Non-pigmented ciliary epithelial cell (primary cell): ENCODE results near the gene STAM2.
"Not testable (repeated sequence)": the region's sequence is repeated elsewhere in the genome, so short reads cannot be mapped to it uniquely, and the experiment has no call there.

ENCODE experiments used
- DNase-seq: peaks from one replicate; pipeline ENCODE4 v3.0.0-alpha.2; 2010; ENCODE audit warnings: low read depth

STAM2 gene

GRCh38 chr2:152106464-152106863 lies 69.1 kb downstream of the STAM2 start:
- DNase-seq = no peak

- no peak for DNase-seq
Measured at GRCh38 chr2:152103271-152103670, 72.3 kb downstream of the STAM2 start.

- DNase-seq = no peak
Measured at GRCh38 chr2:152100961-152101360, 74.6 kb downstream of the STAM2 start.

GRCh38 chr2:152099367-152100050 lies 76.1 kb downstream of the STAM2 start:
- DNase-seq = no peak

- DNase-seq = no peak
Measured at GRCh38 chr2:152098496-152099366, 76.8 kb downstream of the STAM2 start, which contains the start of gene CACNB4. TSS of gene CACNB4 (minus strand) at chr2:152099044.

GRCh38 chr2:152097801-152098495 lies 77.6 kb downstream of the STAM2 start:
- DNase-seq = no peak

- no peak for DNase-seq
Measured at GRCh38 chr2:152097290-152097800, 78.2 kb downstream of the STAM2 start.

GRCh38 chr2:152095146-152095545 lies 80.4 kb downstream of the STAM2 start:
- DNase-seq = no peak

GRCh38 chr2:152094014-152094413 lies 81.5 kb downstream of the STAM2 start:
- no peak for DNase-seq

- no peak for DNase-seq
Measured at GRCh38 chr2:152093464-152093863, 82.1 kb downstream of the STAM2 start.

GRCh38 chr2:152092095-152092494 lies 83.5 kb downstream of the STAM2 start:
- no peak for DNase-seq

GRCh38 chr2:152090726-152091125 lies 84.8 kb downstream of the STAM2 start:
- DNase-seq = not testable (repeated sequence)

GRCh38 chr2:152089238-152089637 lies 86.3 kb downstream of the STAM2 start:
- no peak for DNase-seq

- DNase-seq = no peak
Measured at GRCh38 chr2:152088006-152088405, 87.6 kb downstream of the STAM2 start.

GRCh38 chr2:152086231-152086630 lies 89.3 kb downstream of the STAM2 start:
- no peak for DNase-seq

GRCh38 chr2:152084076-152084475 lies 91.5 kb downstream of the STAM2 start:
- DNase-seq = no peak

GRCh38 chr2:152083202-152083875 lies 92.2 kb downstream of the STAM2 start:
- no peak for DNase-seq

GRCh38 chr2:152078662-152079061 lies 96.9 kb downstream of the STAM2 start:
- no peak for DNase-seq

GRCh38 chr2:152078023-152078422 lies 97.5 kb downstream of the STAM2 start:
- no peak for DNase-seq

GRCh38 chr2:152075461-152076050 lies 100.0 kb downstream of the STAM2 start:
- no peak for DNase-seq

GRCh38 chr2:152072011-152072410 lies 103.6 kb downstream of the STAM2 start:
- no peak for DNase-seq
